Tibial nerve (tissue), 4 donors: ENCODE results near the gene MT1E. TPM values are rescaled to one million over a fixed set of nuclear protein-coding genes. Genes with fewer than 3 reads are reported as not detected.
A peak's percentile ranks its signal among the peaks of the same experiment; 100 is the strongest.
"Not testable (repeated sequence)": the region's sequence is repeated elsewhere in the genome, so short reads cannot be mapped to it uniquely, and the experiment has no call there.

Experiments
- DNase-seq, 2 donors: peaks; one replicate each; pipeline ENCODE4 v3.0.0-alpha.2; 2019; ENCODE audit warnings: low spot score in 2 of 2
- H3K27ac ChIP-seq, 4 donors: fragments of 200-600 bp; sonication (generic) in 3 of 4; one replicate each; pipeline ENCODE4 v1.5.1; 2017 to 2019; ENCODE audit warnings: mild to moderate bottlenecking in 1 of 4
- H3K27me3 ChIP-seq, 2 donors: fragments of 200-600 bp; sonication (generic) in 1 of 2; one replicate each; pipeline versions ENCODE4 v1.5.1 to v1.6.0; 2017 to 2019
- H3K36me3 ChIP-seq, 3 donors: fragments of 200-600 bp; sonication (generic); one replicate each; pipeline ENCODE4 v1.5.1; 2018 to 2019
- H3K4me1 ChIP-seq, 4 donors: fragments of 200-600 bp; sonication (generic) in 3 of 4; one replicate each; pipeline ENCODE4 v1.5.1; 2017 to 2019
- H3K4me3 ChIP-seq, 4 donors: fragments of 200-600 bp; sonication (generic) in 3 of 4; one replicate each; pipeline ENCODE4 v1.5.1; 2017 to 2019; ENCODE audit warnings: mild to moderate bottlenecking in 1 of 4, moderate library complexity in 1 of 4
- H3K9me3 ChIP-seq, 4 donors: fragments of 200-600 bp; sonication (generic) in 3 of 4; one replicate each; pipeline ENCODE4 v1.5.1; 2017 to 2019
- CTCF ChIP-seq, 5 experiments: fragments of 200-600 bp in 3 of 5; fragments of 450-650 bp in 2 of 5; sonication (generic) in 3 of 5; IDR thresholded peaks; one replicate each; pipeline ENCODE4 v1.5.1; 2016 to 2019; ENCODE audit warnings: antibody characterized with exemption in 5 of 5, mild to moderate bottlenecking in 3 of 5, moderate library complexity in 2 of 5
- EP300 ChIP-seq, 2 donors: sonication (generic); formaldehyde crosslinking; IDR thresholded peaks; one replicate each; pipeline ENCODE4 v1.6.1; 2017; ENCODE audit warnings: antibody characterized with exemption in 2 of 2, mild to moderate bottlenecking in 1 of 2
- POLR2A ChIP-seq, 2 donors: fragments of 450-650 bp; IDR thresholded peaks; one replicate each; pipeline ENCODE4 v1.6.1; 2017; ENCODE audit warnings: antibody characterized with exemption in 2 of 2, mild to moderate bottlenecking in 2 of 2, moderate library complexity in 2 of 2
- WGBS, 2 donors: methylation state at CpG; one replicate each; pipeline ENCODE4 v1.1.5; 2018; 5-methylcytosine and 5-hydroxymethylcytosine counted together
- total RNA-seq, 4 donors: library from RNA; depleted of rRNA; stranded (reverse); fragments of >200 nt; gene quantifications; one replicate each; pipeline ENCODE4 v1.1.0, GENCODE V29; 2016

The MT1E gene
- total RNA-seq, 4 donors from 2014 or later: 229 to 1,068 (median 290) TPM

GRCh38 chr16:56662357-56663354, 37.1 kb downstream of the MT1E start:
- H3K36me3 ChIP-seq: no peaks in the 10 kb centered on the region
- peak overlapping the region in 1 of 4 donors; percentile 17 for H3K4me3 ChIP-seq
- peaks cover 0 to 75% of the 10 kb centered on the region in 2 donors for H3K27me3 ChIP-seq
- no peaks in the 10 kb centered on the region for H3K9me3 ChIP-seq
- peaks cover 0 to 27% (median 21%) of the 10 kb centered on the region in 4 donors for H3K4me1 ChIP-seq
- WGBS, 2 donors: 14 to 16% methylated on average over 43 to 47 of the region's 48 CpGs
- DNase-seq: no peak
- TF ChIP-seq CTCF (IDR thresholded peaks at IDR 0.05): no peak
- TF ChIP-seq EP300 (IDR thresholded peaks at IDR 0.05): no peak
- TF ChIP-seq POLR2A (IDR thresholded peaks at IDR 0.05): no peak
- H3K27ac ChIP-seq: no peak overlapping the region

DNA sequence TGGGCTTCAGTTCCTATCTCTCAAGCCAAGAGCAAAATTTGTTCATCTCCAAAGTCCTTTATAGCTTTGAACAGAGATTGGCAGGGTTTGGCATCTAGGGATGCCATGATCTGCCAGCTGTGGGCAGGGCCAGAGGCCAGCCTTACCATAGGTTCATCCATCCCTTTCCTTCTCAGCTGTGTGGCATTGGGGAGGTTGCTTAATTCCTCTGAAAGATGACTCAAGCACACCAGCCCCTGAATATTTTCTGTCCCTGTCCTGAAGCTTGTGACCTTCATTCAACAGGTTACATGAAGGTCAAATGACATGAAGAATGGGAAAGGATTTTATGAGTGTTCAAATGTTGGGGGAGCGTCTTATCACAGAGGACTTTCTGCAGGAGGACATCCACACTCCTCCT, 38.9 kb downstream of the MT1E start:
- H3K27ac ChIP-seq: no peak overlapping the region
- DNase-seq: no peak
- WGBS, 2 donors: 100% methylated on average over 1 of the region's 1 CpG

GRCh38 chr16:56665286-56666261, 40.0 kb downstream of the MT1E start:
- not testable (repeated sequence) for H3K9me3 ChIP-seq, DNase-seq, H3K4me3 ChIP-seq, H3K36me3 ChIP-seq, H3K27ac ChIP-seq
- 67 to 75% methylated on average over 8 of the region's 8 CpGs for WGBS, 2 donors
- H3K27me3 ChIP-seq: peaks cover 0 to 87% of the 10 kb centered on the region in 2 donors
- peaks cover 0 to 40% (median 16%) of the 10 kb centered on the region in 4 donors for H3K4me1 ChIP-seq

More for the DNA sequence above, 38.9 kb downstream of the MT1E start:
- Histone ChIP-seq H3K4me3 (no peak overlapping the region), H3K36me3 (no peaks in the 10 kb centered on the region), H3K27me3 (peaks cover 0 to 82% of the 10 kb centered on the region in 2 donors), H3K9me3 (no peaks in the 10 kb centered on the region), H3K4me1 (peaks cover 0 to 33% (median 14%) of the 10 kb centered on the region in 4 donors)
- TF ChIP-seq EP300 (IDR thresholded peaks at IDR 0.05) (no peak), POLR2A (IDR thresholded peaks at IDR 0.05) (no peak), CTCF (IDR thresholded peaks at IDR 0.05) (no peak)

DNA sequence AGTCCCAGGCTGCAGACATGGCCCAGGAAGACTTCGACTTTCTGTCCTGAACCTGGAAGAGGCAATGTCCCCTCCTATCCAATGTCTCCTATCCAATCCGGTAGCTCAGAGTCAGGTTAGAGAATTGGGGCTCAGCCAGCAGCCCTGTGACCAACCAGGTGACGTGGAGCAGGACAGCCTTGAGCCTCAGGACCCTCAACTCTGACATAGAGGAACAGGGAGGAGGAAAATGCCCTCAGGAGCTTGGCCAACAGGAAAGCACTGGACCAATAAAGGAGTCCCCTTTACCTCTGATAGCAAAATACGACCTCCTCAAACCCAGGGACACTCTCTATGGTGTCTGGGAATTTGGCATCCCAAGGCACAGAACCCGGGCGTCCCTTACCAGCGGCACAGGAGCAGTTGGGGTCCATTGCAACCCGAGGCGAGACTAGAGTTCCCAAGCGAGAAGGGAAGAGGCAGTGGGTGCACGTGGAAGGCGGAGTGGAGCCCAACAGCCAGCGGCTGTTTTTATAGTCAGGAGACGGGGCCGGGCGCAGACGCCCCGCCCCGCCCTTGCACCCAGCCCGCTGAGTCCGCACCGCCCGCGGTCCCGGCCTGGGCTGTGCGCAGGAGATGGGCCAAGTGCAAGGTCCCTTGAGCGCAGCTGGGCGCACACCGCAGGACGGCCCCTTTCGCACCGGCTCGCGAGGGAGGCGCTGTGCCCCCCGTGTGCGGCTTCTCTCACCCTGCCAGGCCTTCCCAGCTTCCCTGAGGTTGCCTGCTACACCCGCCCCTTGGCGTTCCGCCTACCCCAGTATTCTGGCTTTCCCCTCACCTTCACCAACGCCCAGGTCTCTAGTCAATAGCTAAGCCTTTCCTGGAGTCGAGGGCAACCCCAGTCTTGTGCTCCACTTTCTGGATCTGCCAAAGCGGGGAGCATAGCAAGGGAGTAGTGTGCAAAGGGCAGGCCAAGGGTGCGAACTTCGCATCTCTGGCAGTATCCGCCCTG, 42.3 kb downstream of the MT1E start, which contains the start of gene MT1G:
Gene MT1G, minus strand, starts transcription at position 485 of the 991 bp plus-strand sequence. Its CDS starts 72 bp downstream, at position 413.
- H3K36me3 ChIP-seq: no peaks in the 10 kb centered on the region
- H3K4me1 ChIP-seq: peaks cover 0 to 36% (median 12%) of the 10 kb centered on the region in 4 donors
- no peaks in the 10 kb centered on the region for H3K9me3 ChIP-seq
- no peak for TF ChIP-seq POLR2A (IDR thresholded peaks at IDR 0.05)
- no peak for TF ChIP-seq CTCF (IDR thresholded peaks at IDR 0.05)
- peak in 1 of 2 donors; percentile 54 for TF ChIP-seq EP300 (IDR thresholded peaks at IDR 0.05)
- H3K27ac ChIP-seq: no peak within 1 kb of the TSS
- 12 to 15% methylated on average over 44 to 46 of the region's 46 CpGs for WGBS, 2 donors
- DNase-seq: no peak
- H3K27me3 ChIP-seq: peaks cover 0 to 98% of the 10 kb centered on the region in 2 donors
- peak within 1 kb of the TSS in 3 of 4 donors; percentile 19 to 34 (median 31) for H3K4me3 ChIP-seq
